ENCODE measurements around the gene WFDC12. TPM values are rescaled to one million over a fixed set of nuclear protein-coding genes. Genes with fewer than 3 reads are reported as not detected.

The WFDC12 gene
- total and polyA plus RNA-seq, 5 donors from 2014 or later, result not detected

GRCh38 chr20:45077559-45077958, 46.7 kb downstream of the WFDC12 start:
- Histone ChIP-seq H3K36me3 (ENCODE audit: control insufficient read depth, insufficient read depth, low read length) (peaks cover 98% of the 10 kb centered on the region), H3K27ac (ENCODE audit: insufficient read depth, low read length, poor library complexity, severe bottlenecking) (no peak overlapping the region), H3K4me1 (ENCODE audit: control insufficient read depth, insufficient read depth, low read length, poor library complexity, severe bottlenecking) (no peaks in the 10 kb centered on the region), H3K4me3 (ENCODE audit: low read depth, low read length) (no peak overlapping the region), H3K9me3 (ENCODE audit: control insufficient read depth in 2 of 2, low read length in 2 of 2) (peaks cover 6 to 7% of the 10 kb centered on the region in 2 experiments), H3K27me3 (ENCODE audit: control insufficient read depth, insufficient read depth, low read length) (no peaks in the 10 kb centered on the region)
- Mint-ChIP-seq H3K27ac (no peak overlapping the region), H3K4me3 (no peak overlapping the region), H3K4me1 (peaks cover 6 to 25% (median 16%) of the 10 kb centered on the region in 4 donors), H3K9me3 (peaks cover 0 to 10% (median 5%) of the 10 kb centered on the region in 7 donors), H3K27me3 (no peaks in the 10 kb centered on the region), H3K36me3 (peaks cover 66% of the 10 kb centered on the region)
- ATAC-seq (ENCODE audit: low read depth in 2 of 2) (no peak), DNase-seq (no peak)

Other genes with a start within 250 kb of the WFDC12 start
- gene YWHAB, start 238.8 kb downstream of the WFDC12 start, total RNA-seq, result 303 TPM
- gene YWHAB, start 238.8 kb downstream of the WFDC12 start, polyA plus RNA-seq, result 100 to 1,000 TPM; 567 to 927 (median 748) TPM
- 66.1 TPM for gene PABPC1L, start 214.4 kb downstream of the WFDC12 start, total RNA-seq
- gene PABPC1L, start 214.4 kb downstream of the WFDC12 start, polyA plus RNA-seq, result under 1 TPM in 2 of 4 donors, not detected in 2; 0.12 to 0.68 TPM
- gene TOMM34, start 164.1 kb downstream of the WFDC12 start, total RNA-seq, result 10.7 TPM
- 10 to 100 TPM; 13.8 to 24.2 (median 23.0) TPM for gene TOMM34, start 164.1 kb downstream of the WFDC12 start, polyA plus RNA-seq
- 375 TPM for gene STK4, start 158.0 kb downstream of the WFDC12 start, total RNA-seq
- gene STK4, start 158.0 kb downstream of the WFDC12 start, polyA plus RNA-seq, result 100 to 1,000 TPM; 211 to 254 (median 227) TPM
- not detected for gene KCNS1, start 23.3 kb downstream of the WFDC12 start, total RNA-seq
- under 1 TPM; 0.09 to 0.20 (median 0.17) TPM for gene KCNS1, start 23.3 kb downstream of the WFDC12 start, polyA plus RNA-seq
- gene WFDC5, start 9.3 kb downstream of the WFDC12 start, total RNA-seq, result not detected
- gene WFDC5, start 9.3 kb downstream of the WFDC12 start, polyA plus RNA-seq, result not detected
- not detected for gene PI3, start 50.4 kb upstream of the WFDC12 start, total RNA-seq
- gene PI3, start 50.4 kb upstream of the WFDC12 start, polyA plus RNA-seq, result not detected
- not detected for gene SEMG1, start 82.6 kb upstream of the WFDC12 start, total RNA-seq
- not detected for gene SEMG1, start 82.6 kb upstream of the WFDC12 start, polyA plus RNA-seq
- gene SEMG2, start 96.9 kb upstream of the WFDC12 start, total RNA-seq, result not detected
- not detected for gene SEMG2, start 96.9 kb upstream of the WFDC12 start, polyA plus RNA-seq
- not detected for gene SLPI, start 130.1 kb upstream of the WFDC12 start, total RNA-seq
- not detected for gene SLPI, start 130.1 kb upstream of the WFDC12 start, polyA plus RNA-seq
- gene RBPJL, start 182.4 kb upstream of the WFDC12 start, total RNA-seq, result not detected
- not detected for gene RBPJL, start 182.4 kb upstream of the WFDC12 start, polyA plus RNA-seq
- gene MATN4, start 183.8 kb upstream of the WFDC12 start, total RNA-seq, result not detected
- gene MATN4, start 183.8 kb upstream of the WFDC12 start, polyA plus RNA-seq, result under 1 TPM in 1 of 4 donors, not detected in 3; 0.10 TPM
- gene SDC4, start 224.0 kb upstream of the WFDC12 start, total RNA-seq, result 8.2 TPM
- 1 to 10 TPM; 2.2 to 6.3 (median 3.7) TPM for gene SDC4, start 224.0 kb upstream of the WFDC12 start, polyA plus RNA-seq
- gene SYS1, start 238.7 kb upstream of the WFDC12 start, total RNA-seq, result 94.2 TPM
- gene SYS1, start 238.7 kb upstream of the WFDC12 start, polyA plus RNA-seq, result 10 to 100 TPM; 38.4 to 54.3 (median 42.0) TPM

Data from CD4-positive, CD25-positive, alpha-beta regulatory T cell (primary cell).